Activated T-cell treated with anti-CD3 and anti-CD28 coated beads, Interleukin-2, amount 50 U/mL, for 72 hours (primary cell): Measurements from ENCODE around the gene TRIM46. TPM values are rescaled to one million over a fixed set of nuclear protein-coding genes. Genes with fewer than 3 reads are reported as not detected.
A peak's percentile ranks its signal among the peaks of the same experiment; 100 is the strongest.
"Not testable (repeated sequence)": the region's sequence is repeated elsewhere in the genome, so short reads cannot be mapped to it uniquely, and the experiment has no call there.

Source experiments
- ATAC-seq, 2 donors: fragments of 150-1000 bp; cut with Tn5 transposase; replicated peaks in 1 of 2; 2 replicates each; pipeline ENCODE4 v1.10.0; 2021; ENCODE audit warnings: moderate library complexity in 2 of 2, mild to moderate bottlenecking in 1 of 2
- DNase-seq, 2 donors: peaks; one replicate each; pipeline ENCODE4 v3.0.0; 2021 to 2022; ENCODE audit warnings: mixed read lengths in 1 of 2
- H3K27ac Mint-ChIP-seq: one replicate; pipeline ENCODE4 v1.8.0; 2022; ENCODE audit warnings: mild to moderate bottlenecking, moderate library complexity, mixed read lengths
- H3K27me3 Mint-ChIP-seq: one replicate; pipeline ENCODE4 v1.8.0; 2022; ENCODE audit warnings: low read depth, mixed read lengths
- H3K36me3 Mint-ChIP-seq, 2 donors: one replicate each; pipeline ENCODE4 v1.8.0; 2022; ENCODE audit warnings: mixed read lengths in 2 of 2, mild to moderate bottlenecking in 1 of 2; ENCODE audit not compliant: insufficient read depth in 2 of 2
- H3K4me1 Mint-ChIP-seq: one replicate; pipeline ENCODE4 v1.8.0; 2022; ENCODE audit warnings: low read depth, mixed read lengths
- H3K4me3 Mint-ChIP-seq, 2 donors: one replicate each; pipeline ENCODE4 v1.8.0; 2022; ENCODE audit warnings: mild to moderate bottlenecking in 2 of 2, mixed read lengths in 2 of 2, moderate library complexity in 2 of 2
- H3K9me3 Mint-ChIP-seq, 2 donors: one replicate each; pipeline ENCODE4 v1.8.0; 2022; ENCODE audit warnings: mixed read lengths in 2 of 2
- total RNA-seq, 2 donors: library from RNA; stranded (reverse); gene quantifications; one replicate each; pipeline ENCODE4 v1.2.3, GENCODE V29; 2022

Gene TRIM46
- total RNA-seq, 2 donors from 2014 or later = 8.6 to 9.8 TPM

DNA sequence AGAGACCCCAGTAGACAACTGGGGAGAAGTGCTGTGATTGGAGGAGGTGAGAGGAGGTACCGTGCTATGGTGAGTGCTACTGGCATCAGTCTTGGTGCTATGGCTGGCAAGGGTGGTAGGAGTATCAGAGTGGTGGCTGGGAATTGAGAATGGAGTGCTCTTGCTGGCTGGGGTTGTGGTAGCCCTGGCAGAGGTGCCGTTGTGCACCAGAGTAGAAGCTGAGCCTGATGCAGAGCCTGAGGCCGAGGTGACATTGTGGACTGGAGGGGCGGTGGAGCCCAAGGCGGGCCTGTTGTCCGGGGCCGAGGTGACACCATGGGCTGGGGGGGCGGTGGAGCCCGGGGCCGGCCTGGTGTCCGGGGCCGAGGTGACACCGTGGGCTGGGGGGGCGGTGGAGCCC is 14.6 kb downstream of the TRIM46 start:
- DNase-seq (no peak), ATAC-seq (no peak)
- no peaks in the 10 kb centered on the region for H3K36me3 Mint-ChIP-seq
- H3K4me1 Mint-ChIP-seq = peaks cover 12% of the 10 kb centered on the region
- H3K27ac Mint-ChIP-seq = no peak overlapping the region
- no peaks in the 10 kb centered on the region for H3K9me3 Mint-ChIP-seq
- no peak overlapping the region for H3K4me3 Mint-ChIP-seq
- H3K27me3 Mint-ChIP-seq = no peaks in the 10 kb centered on the region

GRCh38 chr1:155189926-155190325 is 16.3 kb downstream of the TRIM46 start:
- H3K27me3 Mint-ChIP-seq, ATAC-seq, H3K9me3 Mint-ChIP-seq, H3K36me3 Mint-ChIP-seq, H3K4me3 Mint-ChIP-seq, DNase-seq, H3K27ac Mint-ChIP-seq: not testable (repeated sequence)
- peaks cover 23% of the 10 kb centered on the region for H3K4me1 Mint-ChIP-seq

DNA sequence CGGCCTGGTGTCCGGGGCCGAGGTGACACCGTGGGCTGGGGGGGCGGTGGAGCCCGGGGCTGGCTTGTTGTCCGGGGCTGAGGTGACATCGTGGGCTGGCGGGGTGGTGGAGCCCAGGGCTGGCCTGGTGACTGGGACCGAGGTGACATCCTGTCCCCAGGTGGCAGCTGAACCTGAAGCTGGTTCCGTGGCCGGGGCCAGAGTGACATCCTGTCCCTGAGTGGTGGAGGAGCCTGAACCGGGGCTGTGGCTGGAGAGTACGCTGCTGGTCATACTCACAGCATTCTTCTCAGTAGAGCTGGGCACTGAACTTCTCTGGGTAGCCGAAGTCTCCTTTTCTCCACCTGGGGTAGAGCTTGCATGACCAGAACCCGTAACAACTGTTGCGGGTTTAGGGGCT is 18.3 kb downstream of the TRIM46 start:
- Mint-ChIP-seq H3K9me3 (no peaks in the 10 kb centered on the region), H3K27ac (no peak overlapping the region), H3K27me3 (no peaks in the 10 kb centered on the region), H3K36me3 (peaks cover 0 to 3% of the 10 kb centered on the region in 2 donors), H3K4me1 (peaks cover 30% of the 10 kb centered on the region), H3K4me3 (peak overlapping the region; percentile 26 to 56)
- DNase-seq = no peak
- no peak for ATAC-seq

DNA sequence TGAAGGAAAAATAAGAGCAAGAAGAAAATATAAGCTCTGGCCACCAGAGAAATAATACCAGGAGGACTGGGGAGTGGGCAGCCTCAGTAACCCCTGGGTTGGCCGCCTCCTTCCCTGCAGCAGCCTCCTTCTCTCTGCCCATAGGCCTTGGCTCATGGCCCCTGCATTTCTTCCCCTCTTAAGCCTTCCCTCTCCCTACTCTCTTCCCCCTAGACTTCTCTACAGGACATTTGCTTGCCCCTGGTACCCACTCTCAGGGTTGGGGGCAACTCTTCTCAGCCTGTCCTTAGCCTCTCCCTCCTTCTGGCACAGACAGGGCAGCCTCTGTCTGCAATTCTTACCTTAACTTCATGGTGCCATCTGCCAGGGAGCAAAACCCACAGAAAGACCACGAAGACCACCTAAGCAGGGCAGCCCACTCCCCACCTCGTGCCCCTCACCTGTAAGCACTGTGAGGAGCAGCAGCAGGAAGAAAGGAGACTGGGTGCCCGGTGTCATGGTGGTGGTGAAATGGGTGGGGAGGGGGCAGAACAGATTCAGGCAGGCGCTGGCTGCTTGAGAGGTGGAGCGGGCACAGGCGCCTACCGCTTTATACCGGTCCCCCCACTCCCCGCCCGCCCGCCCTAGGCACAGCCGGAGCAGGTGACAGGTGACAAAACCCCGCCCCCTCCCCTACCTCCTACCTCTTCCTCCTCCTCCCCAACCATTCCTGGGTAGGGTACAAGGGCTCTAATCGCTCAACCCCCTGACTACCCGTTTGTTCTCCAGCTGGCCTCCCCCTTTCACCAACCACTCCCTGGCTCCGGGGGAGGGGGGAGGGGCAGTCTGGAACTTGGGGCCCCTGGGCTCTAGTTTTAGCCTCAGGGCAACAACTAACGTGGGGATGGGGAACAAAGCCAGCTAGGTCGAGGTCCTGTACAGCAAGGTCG is 19.0 kb downstream of the TRIM46 start:
- Mint-ChIP-seq H3K4me1 (peaks cover 30% of the 10 kb centered on the region), H3K9me3 (no peaks in the 10 kb centered on the region), H3K27me3 (no peaks in the 10 kb centered on the region), H3K36me3 (peaks cover 0 to 3% of the 10 kb centered on the region in 2 donors), H3K27ac (no peak overlapping the region), H3K4me3 (peak overlapping the region; percentile 95 to 97)
- peak in 1 of 2 donors; percentile 0 for ATAC-seq
- DNase-seq = no peak

GRCh38 chr1:155193275-155193990 is 19.8 kb downstream of the TRIM46 start:
- ATAC-seq = peak; percentile 69 to 80
- peaks cover 30% of the 10 kb centered on the region for H3K4me1 Mint-ChIP-seq
- peaks cover 0 to 3% of the 10 kb centered on the region in 2 donors for H3K36me3 Mint-ChIP-seq
- peak overlapping the region; percentile 96 for H3K27ac Mint-ChIP-seq
- DNase-seq = peak; percentile 88 to 92
- no peaks in the 10 kb centered on the region for H3K27me3 Mint-ChIP-seq
- no peaks in the 10 kb centered on the region for H3K9me3 Mint-ChIP-seq
- H3K4me3 Mint-ChIP-seq = peak overlapping the region; percentile 95 to 97

DNA sequence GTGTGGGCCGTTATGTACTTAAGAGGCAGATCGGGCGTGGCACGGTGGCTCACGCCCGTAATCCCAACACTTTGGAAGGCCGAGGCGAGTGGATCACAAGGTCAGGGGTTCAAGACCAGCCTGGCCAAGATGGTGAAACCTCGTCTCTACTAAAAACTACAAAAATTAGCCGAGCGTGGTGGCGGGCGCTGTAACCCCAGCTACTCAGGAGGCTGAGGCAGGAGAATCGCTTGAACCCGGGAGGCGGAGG is 20.3 kb downstream of the TRIM46 start:
- not testable (repeated sequence) for DNase-seq, H3K9me3 Mint-ChIP-seq, H3K36me3 Mint-ChIP-seq, H3K27me3 Mint-ChIP-seq, ATAC-seq
- H3K4me1 Mint-ChIP-seq = peaks cover 30% of the 10 kb centered on the region
- H3K4me3 Mint-ChIP-seq = peak overlapping the region; percentile 95 to 97
- H3K27ac Mint-ChIP-seq = peak overlapping the region; percentile 96

DNA sequence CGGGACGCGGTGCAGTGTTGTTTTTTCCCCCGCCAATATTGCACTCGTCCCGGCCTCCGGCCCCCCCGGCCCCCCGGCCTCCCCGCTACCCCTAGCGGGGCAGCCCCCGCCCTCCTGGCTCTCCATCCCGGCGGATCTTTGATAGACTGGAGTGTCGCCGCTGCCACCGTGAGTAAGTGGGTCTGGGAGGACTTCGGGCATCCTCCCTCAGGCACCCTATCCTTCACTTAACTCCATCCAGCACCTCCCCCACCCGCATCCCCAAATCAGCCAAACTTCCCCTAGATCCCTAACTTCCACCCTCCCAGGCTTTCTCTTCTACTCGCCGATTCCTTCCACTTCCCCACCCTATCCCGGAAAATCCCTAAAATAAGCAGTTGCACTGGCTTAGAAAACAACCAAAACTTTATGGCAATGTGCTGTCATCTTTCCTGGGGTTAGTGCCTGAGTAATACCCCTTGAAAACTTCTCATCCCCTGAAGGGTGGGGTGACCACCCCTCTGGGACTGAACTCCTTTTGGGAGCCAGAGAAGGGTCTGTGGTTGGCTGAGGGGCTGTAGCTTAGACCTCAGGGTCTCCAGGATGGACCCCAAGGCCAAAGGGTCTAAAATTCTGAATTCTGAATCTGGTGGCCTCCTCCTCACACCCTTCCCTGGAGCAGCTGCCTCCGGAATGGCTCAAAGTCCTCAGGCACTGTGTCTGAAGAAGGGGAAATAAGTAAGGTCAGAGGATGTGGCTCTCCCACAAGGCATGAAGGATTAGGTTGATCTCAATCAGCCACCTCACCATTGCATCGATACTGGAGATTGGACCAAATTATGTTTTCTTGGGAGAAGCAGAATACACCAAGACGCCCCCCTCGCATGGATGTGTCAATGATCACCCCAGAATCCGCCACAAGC is 21.8 kb downstream of the TRIM46 start:
- peaks cover 30% of the 10 kb centered on the region for H3K4me1 Mint-ChIP-seq
- no peaks in the 10 kb centered on the region for H3K27me3 Mint-ChIP-seq
- no peak overlapping the region for H3K27ac Mint-ChIP-seq
- DNase-seq (no peak), ATAC-seq (no peak)
- peak overlapping the region; percentile 73 to 87 for H3K4me3 Mint-ChIP-seq
- H3K9me3 Mint-ChIP-seq = no peaks in the 10 kb centered on the region
- peaks cover 0 to 3% of the 10 kb centered on the region in 2 donors for H3K36me3 Mint-ChIP-seq

- no peak for DNase-seq
- Mint-ChIP-seq H3K4me3 (peak overlapping the region in 1 of 2 donors; percentile 73), H3K4me1 (peaks cover 30% of the 10 kb centered on the region), H3K27ac (peak overlapping the region; percentile 40), H3K36me3 (peaks cover 0 to 3% of the 10 kb centered on the region in 2 donors), H3K27me3 (no peaks in the 10 kb centered on the region), H3K9me3 (no peaks in the 10 kb centered on the region)
- no peak for ATAC-seq
Measured at GRCh38 chr1:155196103-155196892, 22.6 kb downstream of the TRIM46 start.

DNA sequence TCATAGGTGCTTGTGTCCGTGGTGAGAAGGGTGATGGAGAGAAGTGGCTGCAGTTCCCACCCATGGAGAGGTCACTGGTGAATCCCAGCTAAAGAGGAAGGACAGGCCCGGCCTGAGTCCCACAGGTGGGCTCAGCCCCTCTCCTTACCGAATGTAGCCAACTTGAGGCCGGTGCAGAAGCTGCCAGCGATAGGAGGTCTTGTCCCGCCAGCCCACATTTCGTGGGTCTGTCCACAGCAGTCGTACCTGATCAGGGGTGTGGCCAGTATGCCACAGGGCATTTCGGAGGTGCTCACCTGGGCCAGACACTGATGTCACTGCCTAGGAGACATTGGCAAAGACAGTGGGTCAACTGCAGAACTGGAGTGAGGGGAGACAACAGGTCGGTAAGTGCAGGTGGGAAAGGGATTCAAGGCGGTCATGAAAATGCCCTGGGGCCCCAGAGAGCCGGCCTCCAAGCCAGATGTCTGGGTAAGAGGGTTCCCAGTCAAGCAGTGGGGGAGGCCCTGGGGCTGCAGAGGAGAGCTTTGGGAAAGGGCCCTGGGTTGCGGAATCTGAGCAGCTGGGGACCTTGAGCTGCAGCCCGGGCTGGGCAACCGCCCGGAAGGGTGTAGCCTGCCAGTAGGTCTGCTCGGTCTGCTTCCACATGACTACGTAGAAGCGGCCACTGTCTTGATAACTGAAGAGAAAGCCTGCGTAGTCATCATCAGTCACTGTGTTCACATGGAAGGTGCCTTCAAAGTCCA is 23.4 kb downstream of the TRIM46 start:
- H3K9me3 Mint-ChIP-seq = no peaks in the 10 kb centered on the region
- peaks cover 0 to 3% of the 10 kb centered on the region in 2 donors for H3K36me3 Mint-ChIP-seq
- no peak overlapping the region for H3K27ac Mint-ChIP-seq
- ATAC-seq (no peak), DNase-seq (no peak)
- no peak overlapping the region for H3K4me3 Mint-ChIP-seq
- H3K4me1 Mint-ChIP-seq = peaks cover 30% of the 10 kb centered on the region
- no peaks in the 10 kb centered on the region for H3K27me3 Mint-ChIP-seq

DNA sequence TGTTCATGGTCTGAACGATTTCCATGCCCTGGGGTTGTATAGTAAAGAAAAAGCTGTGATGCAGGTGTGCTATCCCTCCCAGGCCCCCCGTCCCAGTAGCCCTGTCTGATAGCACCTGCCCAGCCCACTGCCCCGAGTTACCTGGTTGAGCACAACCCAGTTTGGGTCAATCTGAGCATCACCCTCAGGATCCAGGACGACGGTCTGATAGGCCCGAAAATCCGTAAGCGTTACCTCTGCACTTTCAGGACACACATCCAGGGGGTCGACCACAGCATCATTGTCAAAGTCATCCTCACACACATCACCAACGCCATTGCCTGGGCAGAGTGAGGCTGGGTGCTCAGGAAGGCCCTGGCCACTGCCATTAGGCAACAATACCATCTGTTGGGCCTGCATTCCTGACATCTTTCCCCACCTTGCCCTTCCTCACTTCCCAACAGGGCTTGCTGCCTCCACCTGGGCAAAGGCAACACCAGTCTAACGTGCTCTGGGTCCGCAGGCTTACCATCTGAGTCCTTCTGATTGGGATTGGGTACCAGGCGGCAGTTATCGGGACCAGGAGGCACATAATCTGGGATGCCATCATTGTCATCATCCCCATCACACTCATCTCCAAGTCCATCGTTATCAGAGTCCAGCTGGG is 24.4 kb downstream of the TRIM46 start:
- DNase-seq = no peak
- H3K36me3 Mint-ChIP-seq = peaks cover 0 to 3% of the 10 kb centered on the region in 2 donors
- ATAC-seq = no peak
- H3K27me3 Mint-ChIP-seq = no peaks in the 10 kb centered on the region
- peaks cover 21% of the 10 kb centered on the region for H3K4me1 Mint-ChIP-seq
- no peak overlapping the region for H3K27ac Mint-ChIP-seq
- no peak overlapping the region for H3K4me3 Mint-ChIP-seq
- no peaks in the 10 kb centered on the region for H3K9me3 Mint-ChIP-seq

DNA sequence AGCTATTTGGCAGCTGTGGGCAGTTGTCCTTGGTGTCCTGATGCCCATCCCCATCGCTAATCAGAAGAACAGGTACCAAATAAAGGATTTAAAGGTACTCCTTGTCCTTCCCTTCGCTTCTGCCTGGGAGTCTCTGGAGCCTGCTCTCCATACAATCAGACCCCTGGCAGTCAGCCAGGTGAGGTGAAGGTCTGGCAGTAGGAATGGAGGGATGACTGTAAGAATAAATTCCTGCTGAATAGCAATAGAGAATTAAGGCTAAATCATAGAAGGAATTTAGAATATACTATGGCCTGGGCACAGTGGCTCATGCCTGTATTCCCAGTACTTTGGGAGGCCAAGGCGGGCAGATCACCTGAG is 24.9 kb downstream of the TRIM46 start:
- no peak for ATAC-seq
- no peaks in the 10 kb centered on the region for H3K27me3 Mint-ChIP-seq
- no peak overlapping the region for H3K4me3 Mint-ChIP-seq
- no peaks in the 10 kb centered on the region for H3K9me3 Mint-ChIP-seq
- H3K27ac Mint-ChIP-seq = no peak overlapping the region
- H3K4me1 Mint-ChIP-seq = peaks cover 16% of the 10 kb centered on the region
- H3K36me3 Mint-ChIP-seq = peaks cover 0 to 3% of the 10 kb centered on the region in 2 donors
- DNase-seq = no peak
